WTC11 (cell line): ENCODE results near the gene TMEM179B.

Source experiments
- E2F1 ChIP-seq: sonication (generic); formaldehyde crosslinking; IDR thresholded peaks from 2 replicates; pipeline ENCODE4 v1.8.0; 2022; ENCODE audit warnings: mild to moderate bottlenecking, missing genetic modification reagents
- FOXP1 ChIP-seq: sonication (generic); formaldehyde crosslinking; IDR thresholded peaks from 2 replicates; pipeline ENCODE4 v1.8.0; 2022; ENCODE audit warnings: missing genetic modification reagents, mild to moderate bottlenecking, moderate library complexity, borderline replicate concordance
- JAZF1 ChIP-seq: fragments of 250-450 bp; sonication (Bioruptor Pico); IDR thresholded peaks from 2 replicates; pipeline ENCODE4 v1.9.0; 2021; ENCODE audit warnings: moderate library complexity, mild to moderate bottlenecking, inconsistent platforms
- SP1 ChIP-seq: sonication (generic); formaldehyde crosslinking; conservative IDR thresholded peaks from 2 replicates; pipeline ENCODE4 v1.8.1; 2022; ENCODE audit warnings: missing genetic modification reagents
- ZSCAN18 ChIP-seq: fragments of 250-450 bp; sonication (Bioruptor Pico); IDR thresholded peaks from 2 replicates; pipeline ENCODE4 v2.1.2; 2022; ENCODE audit warnings: mild to moderate bottlenecking, moderate library complexity
- TF ChIP-seq, protein P1 (sequence below): sonication (generic); formaldehyde crosslinking; IDR thresholded peaks from 2 replicates; pipeline ENCODE4 v1.8.1; 2023; ENCODE audit warnings: mild to moderate bottlenecking, missing genetic modification reagents, moderate library complexity
- TF ChIP-seq, protein P2 (sequence below): fragments of 200-600 bp; IDR thresholded peaks from 2 replicates; pipeline ENCODE4 v1.8.0; 2022; ENCODE audit warnings: antibody characterized with exemption
- TF ChIP-seq, protein P3 (sequence below): sonication (generic); formaldehyde crosslinking; IDR thresholded peaks from 2 replicates; pipeline ENCODE4 v1.8.1; 2023; ENCODE audit warnings: mild to moderate bottlenecking, missing genetic modification reagents

GRCh38 chr11:62804310-62805075 lies 17.3 kb downstream of the TMEM179B start:
- TF ChIP-seq, protein P1, sequence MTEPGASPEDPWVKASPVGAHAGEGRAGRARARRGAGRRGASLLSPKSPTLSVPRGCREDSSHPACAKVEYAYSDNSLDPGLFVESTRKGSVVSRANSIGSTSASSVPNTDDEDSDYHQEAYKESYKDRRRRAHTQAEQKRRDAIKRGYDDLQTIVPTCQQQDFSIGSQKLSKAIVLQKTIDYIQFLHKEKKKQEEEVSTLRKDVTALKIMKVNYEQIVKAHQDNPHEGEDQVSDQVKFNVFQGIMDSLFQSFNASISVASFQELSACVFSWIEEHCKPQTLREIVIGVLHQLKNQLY (CRISPR knock-in tag) = no peak
- TF ChIP-seq, protein P2, sequence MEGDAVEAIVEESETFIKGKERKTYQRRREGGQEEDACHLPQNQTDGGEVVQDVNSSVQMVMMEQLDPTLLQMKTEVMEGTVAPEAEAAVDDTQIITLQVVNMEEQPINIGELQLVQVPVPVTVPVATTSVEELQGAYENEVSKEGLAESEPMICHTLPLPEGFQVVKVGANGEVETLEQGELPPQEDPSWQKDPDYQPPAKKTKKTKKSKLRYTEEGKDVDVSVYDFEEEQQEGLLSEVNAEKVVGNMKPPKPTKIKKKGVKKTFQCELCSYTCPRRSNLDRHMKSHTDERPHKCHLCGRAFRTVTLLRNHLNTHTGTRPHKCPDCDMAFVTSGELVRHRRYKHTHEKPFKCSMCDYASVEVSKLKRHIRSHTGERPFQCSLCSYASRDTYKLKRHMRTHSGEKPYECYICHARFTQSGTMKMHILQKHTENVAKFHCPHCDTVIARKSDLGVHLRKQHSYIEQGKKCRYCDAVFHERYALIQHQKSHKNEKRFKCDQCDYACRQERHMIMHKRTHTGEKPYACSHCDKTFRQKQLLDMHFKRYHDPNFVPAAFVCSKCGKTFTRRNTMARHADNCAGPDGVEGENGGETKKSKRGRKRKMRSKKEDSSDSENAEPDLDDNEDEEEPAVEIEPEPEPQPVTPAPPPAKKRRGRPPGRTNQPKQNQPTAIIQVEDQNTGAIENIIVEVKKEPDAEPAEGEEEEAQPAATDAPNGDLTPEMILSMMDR = no peak
- TF ChIP-seq ZSCAN18 (CRISPR knock-in tag) = no peak
- no peak for TF ChIP-seq SP1
- no peak for TF ChIP-seq FOXP1 (CRISPR knock-in tag)
- no peak for TF ChIP-seq E2F1 (CRISPR knock-in tag)
- TF ChIP-seq, protein P3, sequence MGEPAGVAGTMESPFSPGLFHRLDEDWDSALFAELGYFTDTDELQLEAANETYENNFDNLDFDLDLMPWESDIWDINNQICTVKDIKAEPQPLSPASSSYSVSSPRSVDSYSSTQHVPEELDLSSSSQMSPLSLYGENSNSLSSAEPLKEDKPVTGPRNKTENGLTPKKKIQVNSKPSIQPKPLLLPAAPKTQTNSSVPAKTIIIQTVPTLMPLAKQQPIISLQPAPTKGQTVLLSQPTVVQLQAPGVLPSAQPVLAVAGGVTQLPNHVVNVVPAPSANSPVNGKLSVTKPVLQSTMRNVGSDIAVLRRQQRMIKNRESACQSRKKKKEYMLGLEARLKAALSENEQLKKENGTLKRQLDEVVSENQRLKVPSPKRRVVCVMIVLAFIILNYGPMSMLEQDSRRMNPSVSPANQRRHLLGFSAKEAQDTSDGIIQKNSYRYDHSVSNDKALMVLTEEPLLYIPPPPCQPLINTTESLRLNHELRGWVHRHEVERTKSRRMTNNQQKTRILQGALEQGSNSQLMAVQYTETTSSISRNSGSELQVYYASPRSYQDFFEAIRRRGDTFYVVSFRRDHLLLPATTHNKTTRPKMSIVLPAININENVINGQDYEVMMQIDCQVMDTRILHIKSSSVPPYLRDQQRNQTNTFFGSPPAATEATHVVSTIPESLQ (CRISPR knock-in tag) = no peak
- TF ChIP-seq JAZF1 = no peak
